Measurements from ENCODE around the gene TECPR1.

TECPR1 gene

DNA sequence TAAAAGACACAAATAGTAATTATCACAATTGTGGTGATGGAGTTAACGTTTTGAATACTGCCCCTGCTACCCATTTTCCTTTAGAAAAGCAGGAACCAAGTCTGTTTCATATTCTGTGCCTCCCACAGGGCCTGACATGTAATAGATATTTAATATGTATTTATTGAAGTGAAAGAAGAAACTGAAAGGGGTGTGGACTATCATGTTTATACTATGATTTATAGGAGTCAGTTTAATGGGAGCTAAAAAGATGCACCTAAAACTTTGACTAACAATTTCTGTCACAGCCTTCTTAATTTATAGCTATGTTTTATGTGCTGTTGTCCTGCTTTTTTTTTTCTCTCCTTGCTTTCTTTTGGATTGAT lies 64.9 kb downstream of the TECPR1 start:
- FAIRE-seq: no peak

DNA sequence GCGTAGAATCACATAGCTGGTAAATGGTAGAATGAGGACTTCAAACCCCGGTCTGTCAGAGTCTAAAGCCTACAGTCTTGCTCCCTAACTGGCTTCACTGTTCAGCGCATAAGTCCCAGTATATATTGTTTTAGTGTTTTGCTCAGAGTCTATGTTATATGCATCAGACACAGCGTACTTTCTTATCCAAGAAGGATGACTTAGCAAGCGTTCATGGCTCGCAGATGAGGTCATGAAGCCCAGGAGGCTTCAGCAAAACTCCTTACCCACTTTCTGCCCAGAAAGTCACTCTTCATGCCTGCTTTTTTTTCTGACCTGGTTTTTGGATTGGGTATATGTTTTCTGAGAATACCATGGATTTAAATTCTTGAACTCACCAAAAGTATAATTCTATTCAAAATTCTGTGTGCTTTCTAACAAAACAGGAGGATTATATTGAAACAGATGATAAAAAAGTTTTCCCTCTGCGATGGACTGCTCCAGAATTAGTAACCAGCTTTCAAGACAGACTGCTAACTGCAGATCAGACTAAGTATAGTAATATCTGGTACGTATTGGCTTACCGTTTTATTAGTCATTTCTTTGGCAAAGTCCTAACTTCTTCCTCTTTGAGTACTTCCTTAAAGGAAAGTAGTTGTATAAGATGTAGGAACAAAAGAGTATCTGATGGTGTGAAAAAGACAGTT lies 65.4 kb downstream of the TECPR1 start:
- FAIRE-seq: no peak

DNA sequence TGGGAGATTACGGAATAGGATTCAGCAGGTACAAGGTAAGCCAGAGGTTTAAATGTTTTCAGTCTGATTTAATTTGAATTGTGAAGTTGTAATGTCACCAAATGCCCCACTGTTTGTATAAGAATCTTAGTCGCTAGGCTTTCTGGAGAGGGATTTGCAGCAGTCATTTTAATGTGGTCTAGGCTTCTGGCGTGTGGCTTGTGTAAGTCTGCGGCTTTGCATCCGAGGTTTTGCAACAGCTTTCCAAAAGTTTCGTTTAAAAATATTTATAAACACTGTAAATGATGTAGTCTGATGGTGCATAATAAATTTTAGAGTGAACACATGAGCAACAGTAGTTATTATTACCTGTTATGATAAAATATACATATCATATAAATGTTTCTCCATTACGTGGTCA lies 66.9 kb downstream of the TECPR1 start:
- no peak for FAIRE-seq

DNA sequence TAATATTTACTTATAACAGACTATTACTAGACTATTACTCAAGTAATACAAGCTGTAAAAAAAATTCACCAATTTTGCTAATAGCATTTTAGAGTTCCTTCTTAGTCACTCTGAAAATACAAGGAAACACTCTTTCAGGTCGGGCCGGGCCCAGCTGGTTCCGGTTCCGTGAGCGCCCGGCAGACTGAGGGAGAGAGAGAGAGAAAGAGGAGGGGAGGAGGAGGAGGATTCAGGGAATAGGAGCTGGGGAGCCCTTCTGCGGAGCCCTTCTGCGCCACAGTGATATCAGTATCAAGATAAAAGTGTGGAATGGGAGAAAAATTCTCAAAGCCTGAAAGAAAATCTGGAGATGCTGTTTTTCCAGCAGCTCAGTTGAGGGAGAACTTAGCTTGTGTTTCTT lies 71.3 kb downstream of the TECPR1 start:
- no peak for FAIRE-seq

DNA sequence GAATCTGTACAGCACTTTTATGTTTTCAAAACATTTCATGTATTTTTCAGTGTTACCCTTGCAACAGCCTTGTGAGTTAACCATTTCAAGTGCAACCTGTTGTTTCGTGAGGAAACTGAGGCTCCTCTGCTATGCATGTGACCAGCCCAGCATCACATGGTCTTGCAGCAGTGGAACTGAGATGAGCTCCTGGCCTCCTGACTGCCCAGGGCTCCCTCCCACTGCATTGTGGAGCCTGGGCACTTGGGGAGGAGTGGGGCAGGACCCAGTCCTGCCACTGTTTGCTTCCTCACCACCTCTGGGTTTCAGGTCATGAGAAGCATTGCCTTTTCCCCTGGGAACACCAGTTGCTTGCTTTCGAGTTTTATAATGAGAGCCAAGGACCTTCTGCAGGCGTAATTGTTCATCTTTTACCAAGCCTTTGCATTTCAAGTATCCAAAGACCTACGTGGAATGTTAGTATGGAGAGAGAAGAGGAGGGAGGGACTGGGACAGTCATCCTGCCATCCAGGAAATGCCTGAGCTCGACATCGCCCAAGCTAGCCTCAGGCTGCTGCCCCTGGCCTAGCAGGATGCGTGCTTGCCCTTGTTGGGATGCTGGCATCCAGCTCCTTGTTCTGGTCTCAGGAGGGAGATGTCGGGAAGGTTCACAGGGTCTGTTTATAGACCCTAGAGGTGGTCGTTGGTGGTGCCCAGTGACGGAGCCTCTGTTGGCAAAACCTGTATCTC lies 73.1 kb downstream of the TECPR1 start:
- FAIRE-seq: no peak

DNA sequence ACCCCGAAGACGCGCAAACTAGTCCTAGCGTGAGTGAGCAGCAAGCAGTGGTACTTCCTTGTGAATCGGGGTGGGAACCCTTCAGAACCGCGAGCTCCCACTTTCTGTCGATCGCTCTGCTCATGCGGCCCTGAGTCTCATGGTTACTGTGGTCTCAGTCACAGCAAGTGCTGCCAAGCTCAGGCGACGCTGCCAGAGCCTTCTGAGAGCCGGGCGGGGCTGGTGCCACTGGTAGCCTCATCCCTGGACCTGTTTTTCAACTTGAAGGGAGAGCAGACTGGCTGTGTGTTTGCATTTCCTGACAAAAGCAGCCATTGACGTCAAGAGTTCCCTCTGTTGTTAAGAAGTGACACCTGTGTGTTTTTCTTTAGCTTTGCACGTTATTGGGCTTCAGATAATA lies 73.7 kb downstream of the TECPR1 start:
- no peak for FAIRE-seq

DNA sequence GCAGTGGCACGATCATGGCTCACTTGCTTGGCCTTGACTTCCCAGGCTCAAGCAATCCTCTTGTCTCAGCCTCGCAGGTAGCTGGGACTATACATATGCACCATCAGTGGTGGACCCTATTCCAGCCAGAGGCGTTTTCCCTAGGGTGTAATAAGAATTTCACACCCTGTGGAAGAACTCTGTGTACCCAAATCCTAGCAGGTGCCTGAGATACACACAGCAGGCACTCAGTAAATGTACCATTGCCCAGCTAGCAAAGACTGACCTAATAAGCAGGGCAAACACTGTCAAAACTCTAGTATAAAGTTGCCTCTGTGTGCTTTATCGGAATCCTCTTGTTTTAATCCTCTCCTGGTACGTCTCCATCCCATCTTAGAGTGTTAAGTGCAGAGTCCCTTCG lies 74.5 kb downstream of the TECPR1 start:
- FAIRE-seq: no peak

DNA sequence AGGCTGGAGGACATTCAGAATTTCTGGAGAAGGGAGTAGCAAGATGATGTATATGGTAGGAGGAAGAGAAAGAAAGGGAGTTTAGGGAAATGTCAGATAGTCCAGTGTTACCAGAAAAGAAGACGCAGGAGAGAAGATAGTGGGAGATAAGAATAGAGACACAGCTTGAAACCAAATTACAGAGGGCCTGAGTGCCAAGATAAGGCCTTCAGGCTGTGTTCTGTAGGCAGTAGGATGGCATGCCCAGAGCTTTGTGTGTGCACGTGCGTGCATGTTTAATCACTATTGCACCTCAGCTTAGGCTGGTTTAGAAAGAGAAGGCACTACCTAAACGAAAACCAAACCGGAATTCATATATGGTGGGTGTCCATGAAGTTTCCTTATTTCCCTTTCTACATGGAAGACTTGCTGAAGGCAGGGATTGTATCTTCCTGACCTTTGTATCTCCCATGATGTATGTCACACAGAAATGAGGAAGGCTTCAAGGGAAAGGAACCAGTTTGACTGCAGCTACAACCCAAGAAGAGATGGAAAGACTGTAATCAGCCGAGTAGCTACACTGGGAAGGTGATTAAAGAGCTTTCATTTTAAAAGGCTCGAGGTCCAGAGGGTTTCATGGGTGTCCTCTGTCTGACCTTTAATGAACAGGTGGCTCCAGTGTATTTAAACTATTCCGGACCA lies 76.6 kb downstream of the TECPR1 start:
- no peak for FAIRE-seq

DNA sequence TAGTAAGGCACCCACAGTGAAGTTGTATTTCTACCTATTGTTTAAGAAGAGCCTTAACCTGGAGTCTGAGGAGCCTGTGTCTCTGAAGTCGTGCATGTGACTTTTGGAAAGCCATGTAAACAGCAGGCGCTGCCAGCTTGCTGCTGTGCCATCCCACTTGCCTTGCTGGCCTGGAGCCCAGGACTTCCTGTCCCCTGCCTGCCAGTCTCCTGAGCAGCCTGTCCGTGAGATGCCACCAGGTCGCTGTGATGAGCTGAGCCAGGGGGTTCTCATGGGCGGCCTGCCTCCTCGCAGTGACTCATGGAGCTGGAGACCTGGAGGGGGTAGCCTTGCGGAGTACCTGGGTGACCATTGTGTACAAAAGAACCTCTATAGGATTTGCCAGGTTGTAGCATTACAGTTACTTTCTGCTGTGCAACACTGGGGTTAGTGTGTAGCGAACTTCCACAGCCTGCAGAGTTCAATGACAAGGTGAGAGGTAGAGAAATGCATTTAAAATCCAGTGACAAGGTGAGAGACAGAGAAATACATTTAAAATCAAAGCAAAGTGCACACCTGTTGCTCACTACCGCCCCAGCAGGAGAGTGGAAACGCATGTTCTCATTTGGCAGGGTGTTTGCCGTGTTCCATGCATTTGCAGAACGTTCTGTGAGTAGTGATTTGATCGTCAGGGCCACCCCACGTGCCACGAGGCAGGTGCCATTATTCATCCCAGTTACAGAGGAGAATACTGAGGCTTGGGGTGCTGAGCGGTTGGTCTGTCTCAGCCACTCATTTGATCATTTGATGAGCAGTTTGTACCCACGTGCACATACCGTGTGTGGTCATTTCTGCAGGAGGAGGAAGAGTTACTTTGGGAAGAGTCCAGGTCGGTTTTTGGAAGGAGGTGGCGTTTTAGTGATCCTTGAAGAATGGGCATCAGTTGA lies 77.4 kb downstream of the TECPR1 start:
- FAIRE-seq: no peak

DNA sequence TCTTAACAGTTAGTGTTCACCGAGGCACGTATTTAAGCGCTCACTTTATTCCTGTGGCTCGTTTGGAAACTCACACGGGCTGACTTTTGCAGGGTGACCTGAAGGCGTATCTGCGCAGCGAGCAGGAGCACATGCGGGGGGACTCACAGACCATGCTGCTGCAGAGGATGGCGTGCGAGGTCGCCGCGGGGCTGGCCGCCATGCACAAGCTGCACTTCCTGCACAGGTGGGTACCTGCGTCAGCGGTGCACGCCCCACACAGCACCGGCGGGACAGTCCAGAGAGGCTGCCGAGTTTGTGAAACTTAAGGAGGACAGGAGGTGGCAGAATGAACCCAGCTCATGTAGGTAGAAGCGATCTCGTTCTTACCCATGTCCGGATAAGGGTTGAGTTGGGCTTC lies 80.6 kb downstream of the TECPR1 start:
- no peak for FAIRE-seq

DNA sequence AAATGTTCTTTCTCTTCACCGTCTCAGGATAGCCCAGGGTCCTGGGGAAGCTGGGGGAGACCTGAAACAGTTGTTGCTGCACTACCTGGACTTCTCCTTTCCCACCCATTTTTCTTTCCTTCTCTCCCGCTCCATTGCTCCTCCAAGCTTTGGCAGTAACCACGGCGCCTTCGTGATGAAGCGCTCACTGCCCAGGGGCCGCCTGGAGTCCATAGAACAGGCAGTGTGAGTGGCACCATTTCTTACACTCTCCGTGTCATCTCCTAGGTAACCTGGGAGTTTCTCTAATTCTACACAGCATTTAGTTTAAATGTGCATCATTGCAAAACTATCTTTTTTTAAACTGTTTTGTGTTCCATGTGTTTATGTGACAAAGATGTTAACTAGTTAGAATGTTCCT lies 81.1 kb downstream of the TECPR1 start:
- no peak for FAIRE-seq

DNA sequence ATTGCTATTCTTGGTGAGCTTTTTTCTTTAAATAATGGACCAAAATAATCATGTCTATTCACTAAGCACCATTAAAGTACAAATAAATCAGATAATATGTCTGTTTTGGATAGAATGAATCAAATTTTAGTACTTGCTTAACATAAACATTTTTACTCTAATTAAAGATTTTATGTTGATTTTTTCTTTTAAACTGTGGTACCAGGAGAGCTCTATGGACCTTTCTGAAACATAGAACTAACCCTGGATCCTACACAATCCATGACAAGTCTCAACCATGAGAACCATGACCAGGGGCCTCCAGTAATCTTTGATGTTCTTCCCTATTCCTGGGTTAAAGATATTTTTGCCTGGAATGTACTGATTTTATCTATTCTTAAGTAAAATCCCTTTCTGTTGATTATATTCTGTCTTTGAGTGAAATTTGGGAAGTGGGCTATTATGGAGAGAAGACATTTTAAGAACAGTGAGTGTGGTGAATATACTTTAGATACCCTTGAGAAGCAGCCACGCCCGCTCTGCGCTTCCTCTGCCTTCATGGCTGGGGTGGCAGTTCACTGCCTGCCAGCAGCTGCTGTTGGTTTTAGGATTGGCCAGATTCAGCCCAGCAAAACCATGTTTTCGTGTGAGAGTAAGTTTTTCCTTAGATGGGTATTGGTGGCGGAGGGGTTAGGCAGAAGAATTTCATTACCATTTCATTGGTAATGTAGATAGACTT lies 83.0 kb downstream of the TECPR1 start:
- no peak for FAIRE-seq

DNA sequence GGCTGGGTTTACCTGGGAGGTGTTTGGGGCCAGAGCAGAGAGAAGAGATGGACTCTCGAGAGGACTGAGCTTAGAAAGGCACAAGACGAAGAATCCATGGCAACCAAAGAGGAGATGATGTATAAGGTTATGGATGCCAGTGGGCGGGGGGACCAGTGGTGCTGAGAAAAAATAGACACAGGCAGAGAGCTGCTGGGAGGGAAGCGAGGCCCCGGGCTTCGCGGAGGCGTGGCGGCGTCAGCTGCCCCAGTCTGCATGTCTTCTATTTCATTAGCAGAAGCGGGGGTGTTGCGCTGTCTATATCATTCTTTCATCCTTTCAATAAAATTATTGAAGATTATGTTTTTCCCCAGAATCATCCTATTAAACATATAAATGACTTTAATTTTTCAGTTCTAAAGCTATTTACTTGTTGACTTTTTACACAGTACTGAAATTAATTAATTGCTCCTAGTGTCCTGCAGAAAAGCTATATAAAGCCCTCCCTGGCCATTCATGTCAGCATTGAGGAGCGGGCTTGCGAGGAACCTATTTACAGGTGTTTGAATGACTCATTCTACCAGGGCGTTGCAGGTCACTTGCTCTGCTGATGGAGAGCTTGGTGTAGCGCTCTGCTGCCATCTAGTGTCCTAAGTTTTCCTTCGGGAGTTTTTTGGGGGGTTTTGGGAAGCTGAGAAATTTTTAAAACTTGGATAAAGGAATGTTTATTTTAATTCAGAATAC lies 83.7 kb downstream of the TECPR1 start:
- no peak for FAIRE-seq

DNA sequence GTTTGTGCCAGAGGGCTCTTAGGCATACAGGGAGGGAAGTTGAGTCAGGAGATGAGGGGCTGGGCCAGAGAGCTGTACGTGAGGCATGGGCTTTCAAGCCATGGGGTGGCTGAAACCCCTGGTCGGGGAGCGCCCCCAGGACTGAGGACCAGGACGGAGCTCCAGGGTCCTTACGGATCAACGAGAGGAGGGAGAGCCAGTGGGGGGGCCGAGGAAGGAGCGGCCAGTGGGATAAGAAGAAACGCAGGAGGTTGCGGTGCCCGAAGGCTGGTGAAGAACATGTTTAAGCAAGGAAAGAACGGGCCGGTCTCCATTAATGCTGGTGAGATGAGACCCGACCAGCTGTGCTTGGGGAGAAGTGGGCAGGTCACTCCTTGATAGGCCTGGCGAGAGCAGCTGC lies 84.4 kb downstream of the TECPR1 start:
- no peak for FAIRE-seq

DNA sequence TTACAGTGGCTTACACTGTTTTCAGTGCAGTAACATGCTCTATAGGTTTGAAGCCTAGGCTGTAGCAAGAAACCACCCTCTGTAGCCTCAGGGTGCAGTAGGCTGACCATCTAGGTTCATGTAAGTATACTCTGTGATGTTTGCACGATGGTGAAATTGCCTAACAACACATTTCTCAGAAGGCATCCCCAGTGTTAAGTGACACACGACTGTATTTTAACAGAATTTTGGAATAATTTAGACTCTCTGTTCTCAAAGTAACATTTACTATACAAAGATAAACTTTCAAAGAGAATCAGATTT lies 85.4 kb downstream of the TECPR1 start:
- no peak for FAIRE-seq

DNA sequence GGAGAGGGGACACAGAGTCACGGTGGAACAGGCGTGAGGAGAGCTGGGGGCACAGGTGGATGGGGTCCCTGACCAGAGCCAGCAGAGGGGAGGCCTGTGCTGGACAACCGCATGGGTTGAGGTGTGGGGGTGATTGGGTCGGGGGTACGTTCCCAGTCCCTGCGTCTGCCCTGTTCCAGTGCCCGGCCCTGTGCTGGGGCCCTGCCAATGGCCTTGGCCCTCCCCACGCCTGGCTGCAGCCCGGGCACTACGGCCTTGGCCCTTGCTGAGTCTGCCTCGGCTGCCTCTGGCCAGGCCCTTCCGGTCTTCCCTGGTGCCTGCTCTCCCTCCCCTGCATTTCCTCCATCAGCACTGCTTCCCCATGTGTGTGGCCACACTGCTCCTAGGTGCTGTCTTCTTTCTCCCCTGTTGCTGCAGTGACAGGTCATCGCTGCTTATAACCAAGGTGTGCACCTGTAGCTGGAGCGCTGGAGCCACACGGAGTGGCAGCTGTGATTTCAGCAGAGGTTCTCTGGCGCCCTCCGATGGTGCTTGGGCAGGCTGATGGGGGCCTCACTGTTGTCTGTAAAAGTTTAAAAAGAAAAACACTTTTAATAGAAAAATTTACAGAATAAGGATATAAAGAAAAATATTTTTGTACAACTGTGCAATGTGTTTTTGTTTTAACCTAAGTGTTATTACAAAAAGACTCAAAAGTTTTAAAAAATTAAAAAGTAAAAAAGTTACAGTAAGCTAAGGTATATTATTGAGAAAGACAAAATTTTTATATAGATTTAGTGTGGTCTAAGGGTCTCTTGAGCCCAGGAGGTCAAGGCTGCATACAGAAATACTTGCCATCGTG lies 86.0 kb downstream of the TECPR1 start:
- FAIRE-seq: no peak
